HCT116 (cell line): ENCODE measurements around the gene TUBA1C. TPM values are rescaled to one million over a fixed set of nuclear protein-coding genes. Genes with fewer than 3 reads are reported as not detected.

Experiments used
- ATAC-seq: fragments of 200-7000 bp; cut with Tn5 transposase; 2 replicates; pipeline ENCODE4 v1.9.1; 2020; ENCODE audit warnings: mild to moderate bottlenecking, moderate library complexity
- BruUV-seq: library from RNA; stranded (reverse); fragments of 400-500 nt; replicated peaks from 2 replicates; lab custom pipeline; 2021; lab: Mats Ljungman, UMichigan
- CTCF ChIA-PET: fragments of 300-600 bp; sonication (Branson Sonifier 250); formaldehyde crosslinking; loops from one replicate; lab custom pipeline; 2021; ENCODE audit warnings: antibody characterized with exemption; lab: Charles Lee
- POLR2A ChIA-PET: fragments of 300-600, 350-600 bp; sonication (Branson Sonifier 250); formaldehyde crosslinking; loops from one replicate; lab custom pipeline; 2021; ENCODE audit warnings: antibody characterized with exemption; lab: Charles Lee
- RAD21 ChIA-PET, 2 experiments: fragments of 300-600 bp; sonication (Branson Sonifier 250); formaldehyde crosslinking; loops; one replicate each; lab custom pipeline; 2023; ENCODE audit warnings: low total read pairs in 2 of 2; ENCODE audit not compliant: uncharacterized antibody in 2 of 2, unreplicated experiment in 2 of 2, low non-redundant PET in 1 of 2; lab: Charles Lee
- DNase-seq: peaks from one replicate; pipeline ENCODE4 v3.0.0-alpha.2; 2010; ENCODE audit warnings: low read depth, low spot score
- H2AFZ ChIP-seq: fragments of 200-600 bp; shearing (Covaris generic), sonication (generic); 2 replicates; pipeline ENCODE4 v1.6.1; 2017; ENCODE audit warnings: low read depth, mixed run types, mixed read lengths, antibody characterized with exemption, low read length; ENCODE audit not compliant: poor library complexity, severe bottlenecking
- H3K27ac ChIP-seq: 2 replicates; pipeline ENCODE4 v1.5.1; 2012; ENCODE audit warnings: low read depth, low read length
- H3K27me3 ChIP-seq: fragments of 200-600 bp; sonication (generic); 2 replicates; pipeline ENCODE4 v1.6.1; 2016; ENCODE audit warnings: mixed run types, low read length, mixed read lengths; ENCODE audit not compliant: insufficient read depth
- H3K36me3 ChIP-seq, 2 experiments: fragments of 200-500 bp in 1 of 2; fragments of 200-600 bp in 1 of 2; sonication (Bioruptor generic) in 1 of 2; sonication (generic) in 1 of 2; 2 replicates each; pipeline versions ENCODE4 v1.5.1 to v1.6.1; 2014 to 2016; ENCODE audit warnings: low read length in 2 of 2, inconsistent platforms in 1 of 2, mixed read lengths in 1 of 2, mixed run types in 1 of 2; ENCODE audit not compliant: insufficient read depth in 2 of 2, control insufficient read depth in 1 of 2
- H3K4me1 ChIP-seq, 2 experiments: fragments of 200-600 bp in 1 of 2; sonication (generic) in 1 of 2; 2 replicates each; pipeline versions ENCODE4 v1.5.1 to v1.6.1; 2012 to 2017; ENCODE audit warnings: low read length in 2 of 2, inconsistent platforms in 1 of 2, mild to moderate bottlenecking in 1 of 2, mixed read lengths in 1 of 2, mixed run types in 1 of 2, moderate library complexity in 1 of 2; ENCODE audit not compliant: insufficient read depth in 2 of 2, control insufficient read depth in 1 of 2
- H3K4me2 ChIP-seq: fragments of 200-600 bp; sonication (generic); 2 replicates; pipeline ENCODE4 v1.6.1; 2017; ENCODE audit warnings: mixed run types, low read length, mixed read lengths
- H3K4me3 ChIP-seq, 2 experiments: fragments of 200-600 bp in 1 of 2; sonication (generic) in 1 of 2; replicated peaks in 1 of 2; 2 replicates each; pipeline ENCODE4 v1.5.1; 2011 to 2016; ENCODE audit warnings: low read length in 2 of 2, control low read depth in 1 of 2, low read depth in 1 of 2, mild to moderate bottlenecking in 1 of 2, mixed read lengths in 1 of 2, mixed run types in 1 of 2
- H3K79me2 ChIP-seq: fragments of 200-600 bp; sonication (generic); 2 replicates; pipeline ENCODE4 v1.6.1; 2017; ENCODE audit warnings: mild to moderate bottlenecking, mixed run types, low read length, moderate library complexity, mixed read lengths; ENCODE audit not compliant: insufficient read depth
- H3K9ac ChIP-seq: fragments of 200-600 bp; sonication (generic); 2 replicates; pipeline ENCODE4 v1.6.1; 2016; ENCODE audit warnings: low read length, mixed read lengths
- H3K9me2 ChIP-seq: fragments of 200-600 bp; sonication (generic), shearing (Covaris generic); 2 replicates; pipeline ENCODE4 v1.6.1; 2017; ENCODE audit warnings: mixed run types, mild to moderate bottlenecking, moderate library complexity; ENCODE audit not compliant: insufficient read depth
- H3K9me3 ChIP-seq, 2 experiments: fragments of 200-500 bp in 1 of 2; fragments of 200-600 bp in 1 of 2; sonication (Bioruptor generic) in 1 of 2; sonication (generic) in 1 of 2; 2 replicates each; pipeline ENCODE4 v1.6.1; 2014 to 2017; ENCODE audit warnings: low read length in 2 of 2, mixed read lengths in 2 of 2, inconsistent platforms in 1 of 2, low read depth in 1 of 2, mild to moderate bottlenecking in 1 of 2, mixed run types in 1 of 2, moderate library complexity in 1 of 2; ENCODE audit not compliant: control insufficient read depth in 1 of 2, insufficient read depth in 1 of 2
- H4K20me1 ChIP-seq: fragments of 200-600 bp; sonication (generic), shearing (Covaris generic); 2 replicates; pipeline ENCODE4 v1.6.1; 2017; ENCODE audit warnings: mixed run types, mild to moderate bottlenecking, moderate library complexity; ENCODE audit not compliant: insufficient read depth
- ATF3 ChIP-seq: IDR thresholded peaks from 2 replicates; pipeline ENCODE4 v1.6.1; 2012
- CEBPB ChIP-seq: IDR thresholded peaks from 2 replicates; pipeline ENCODE4 v1.6.1; 2012; ENCODE audit warnings: low read depth
- EGR1 ChIP-seq: IDR thresholded peaks from 2 replicates; pipeline ENCODE4 v1.6.1; 2012; ENCODE audit warnings: low read depth
- ELF1 ChIP-seq: IDR thresholded peaks from 2 replicates; pipeline ENCODE4 v1.6.1; 2012; ENCODE audit warnings: low read depth, borderline replicate concordance
- JUND ChIP-seq: IDR thresholded peaks from 2 replicates; pipeline ENCODE4 v1.6.1; 2012
- MAX ChIP-seq: IDR thresholded peaks from 2 replicates; pipeline ENCODE4 v1.6.1; 2012
- RAD21 ChIP-seq: IDR thresholded peaks from 2 replicates; pipeline ENCODE4 v1.6.1; 2012; ENCODE audit warnings: low read depth, mild to moderate bottlenecking
- SP1 ChIP-seq: IDR thresholded peaks from 2 replicates; pipeline ENCODE4 v1.6.1; 2012; ENCODE audit warnings: low read depth
- SRF ChIP-seq: IDR thresholded peaks from 2 replicates; pipeline ENCODE4 v1.6.1; 2012; ENCODE audit warnings: low read depth
- TCF7L2 ChIP-seq: IDR thresholded peaks from 2 replicates; pipeline ENCODE4 v1.7.0; 2011; ENCODE audit warnings: borderline replicate concordance, inconsistent platforms; ENCODE audit not compliant: insufficient read depth, insufficient read length; ENCODE audit errors: extremely low read depth
- intact Hi-C: fragments of 100-400 bp; cut with micrococcal nuclease; formaldehyde crosslinking; loops from 2 replicates; pipeline ENCODE4 v1.10.0; 2022
- total RNA-seq: library from RNA; stranded (reverse); gene quantifications from one replicate; pipeline ENCODE4 v1.2.1, GENCODE V29; 2021; ENCODE audit not compliant: unreplicated experiment
- TF ChIP-seq, protein P1 (sequence below): IDR thresholded peaks from 2 replicates; pipeline ENCODE4 v1.6.1; 2012; ENCODE audit warnings: low read depth

Gene TUBA1C
- total RNA-seq, 1 experiment from 2014 or later: 571 TPM

GRCh38 chr12:49251357-49251756, 13.5 kb upstream of the TUBA1C start:
- Histone ChIP-seq H3K9me2 (no peaks in the 10 kb centered on the region), H3K27me3 (no peaks in the 10 kb centered on the region), H3K9ac (no peak overlapping the region), H3K4me2 (no peak overlapping the region), H3K4me3 (no peak overlapping the region), H2AFZ (no peak overlapping the region), H3K36me3 (no peaks in the 10 kb centered on the region), H3K4me1 (peaks cover 0 to 8% of the 10 kb centered on the region in 2 experiments; a peak in 2 of 4 replicates), H3K9me3 (no peaks in the 10 kb centered on the region), H3K27ac (no peak overlapping the region), H3K79me2 (no peaks in the 10 kb centered on the region), H4K20me1 (no peaks in the 10 kb centered on the region)
- CTCF ChIA-PET: interaction anchor here (1.2 kb wide), 1 partner anchor 16 kb away, joined by 3 read pairs; no protein-coding TSS in a partner anchor
- intact Hi-C loops: no loop called here
- TF ChIP-seq SRF: no peak
- no peak for TF ChIP-seq MAX
- TF ChIP-seq CEBPB: no peak
- TF ChIP-seq RAD21: no peak
- TF ChIP-seq EGR1: no peak
- TF ChIP-seq, protein P1, sequence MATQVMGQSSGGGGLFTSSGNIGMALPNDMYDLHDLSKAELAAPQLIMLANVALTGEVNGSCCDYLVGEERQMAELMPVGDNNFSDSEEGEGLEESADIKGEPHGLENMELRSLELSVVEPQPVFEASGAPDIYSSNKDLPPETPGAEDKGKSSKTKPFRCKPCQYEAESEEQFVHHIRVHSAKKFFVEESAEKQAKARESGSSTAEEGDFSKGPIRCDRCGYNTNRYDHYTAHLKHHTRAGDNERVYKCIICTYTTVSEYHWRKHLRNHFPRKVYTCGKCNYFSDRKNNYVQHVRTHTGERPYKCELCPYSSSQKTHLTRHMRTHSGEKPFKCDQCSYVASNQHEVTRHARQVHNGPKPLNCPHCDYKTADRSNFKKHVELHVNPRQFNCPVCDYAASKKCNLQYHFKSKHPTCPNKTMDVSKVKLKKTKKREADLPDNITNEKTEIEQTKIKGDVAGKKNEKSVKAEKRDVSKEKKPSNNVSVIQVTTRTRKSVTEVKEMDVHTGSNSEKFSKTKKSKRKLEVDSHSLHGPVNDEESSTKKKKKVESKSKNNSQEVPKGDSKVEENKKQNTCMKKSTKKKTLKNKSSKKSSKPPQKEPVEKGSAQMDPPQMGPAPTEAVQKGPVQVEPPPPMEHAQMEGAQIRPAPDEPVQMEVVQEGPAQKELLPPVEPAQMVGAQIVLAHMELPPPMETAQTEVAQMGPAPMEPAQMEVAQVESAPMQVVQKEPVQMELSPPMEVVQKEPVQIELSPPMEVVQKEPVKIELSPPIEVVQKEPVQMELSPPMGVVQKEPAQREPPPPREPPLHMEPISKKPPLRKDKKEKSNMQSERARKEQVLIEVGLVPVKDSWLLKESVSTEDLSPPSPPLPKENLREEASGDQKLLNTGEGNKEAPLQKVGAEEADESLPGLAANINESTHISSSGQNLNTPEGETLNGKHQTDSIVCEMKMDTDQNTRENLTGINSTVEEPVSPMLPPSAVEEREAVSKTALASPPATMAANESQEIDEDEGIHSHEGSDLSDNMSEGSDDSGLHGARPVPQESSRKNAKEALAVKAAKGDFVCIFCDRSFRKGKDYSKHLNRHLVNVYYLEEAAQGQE: no peak
- no peak for TF ChIP-seq ELF1
- TF ChIP-seq SP1: no peak
- no peak for TF ChIP-seq ATF3
- no peak for TF ChIP-seq JUND
- no peak for TF ChIP-seq TCF7L2
- ATAC-seq (no peak), DNase-seq (no peak)
- BruUV-seq: no TSS peak
- POLR2A ChIA-PET: no interaction called here
- RAD21 ChIA-PET: no interaction called here
